Pons (tissue), 1 donor: ENCODE data around the gene UBL7.

Experiments
- DNase-seq: peaks from one replicate; pipeline ENCODE4 v3.0.0-alpha.2; 2016; ENCODE audit warnings: low spot score

The UBL7 gene

DNA sequence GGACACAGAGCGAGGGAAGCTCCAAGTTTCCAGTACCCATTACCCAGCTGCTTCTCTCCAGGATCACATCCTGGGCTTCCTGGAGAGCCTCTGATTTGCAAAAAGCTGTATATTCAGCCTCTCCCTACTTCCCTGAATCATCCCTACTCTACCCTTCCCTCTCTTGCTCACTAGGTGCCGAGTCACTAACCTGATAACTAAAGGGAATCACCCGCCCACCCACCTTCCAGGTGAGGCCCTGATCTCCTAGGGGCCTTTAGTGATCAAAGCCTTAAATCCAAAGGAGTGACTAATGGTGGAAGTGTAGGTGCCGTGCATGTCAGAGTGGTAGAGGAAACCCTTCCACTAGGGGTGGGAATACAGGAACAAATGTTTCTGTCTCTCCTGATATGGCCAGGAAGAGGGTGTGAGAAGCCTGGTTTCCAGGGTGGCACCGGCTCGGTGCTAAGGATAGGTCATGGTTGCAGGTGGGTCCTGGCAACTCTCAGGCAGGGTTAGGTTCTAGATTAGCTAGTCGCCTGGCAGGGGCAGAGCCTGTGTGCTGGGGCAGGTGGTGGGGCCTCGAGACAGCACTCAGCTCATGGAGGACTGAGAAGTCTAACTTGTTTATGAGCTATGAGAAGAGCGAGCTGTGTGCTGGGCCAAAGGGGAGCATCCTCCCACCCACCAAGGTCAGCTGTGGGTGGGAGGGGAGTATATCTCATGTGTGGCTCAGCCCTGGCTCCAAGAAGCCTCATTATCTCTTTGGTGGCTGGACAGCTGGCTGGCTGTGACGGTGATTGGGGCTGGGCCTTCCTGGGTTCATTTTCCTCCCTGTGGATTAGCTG, 37.3 kb downstream of the UBL7 start:
- DNase-seq, result no peak

GRCh38 chr15:74422652-74423430, 38.1 kb downstream of the UBL7 start:
- DNase-seq, result peak; percentile 84

DNA sequence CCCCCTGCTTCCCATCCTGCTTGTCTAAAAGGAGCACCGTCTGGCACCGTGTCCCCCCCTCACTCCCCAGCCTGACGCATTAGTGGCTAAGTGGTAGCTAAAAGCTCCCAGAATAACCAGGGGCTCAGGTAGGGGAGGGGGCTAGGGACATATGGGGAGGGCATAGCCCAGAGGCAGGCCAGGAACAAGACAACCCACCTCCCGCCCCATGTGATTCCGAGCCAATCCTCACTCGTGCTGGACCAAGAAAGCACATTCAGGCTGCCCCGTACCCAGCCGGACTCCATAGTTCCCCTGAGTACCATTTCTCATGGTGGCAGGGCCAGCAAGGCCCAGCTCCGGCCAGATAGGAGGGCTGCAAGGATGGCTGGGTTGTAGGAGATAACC, 38.7 kb downstream of the UBL7 start:
- no peak for DNase-seq

DNA sequence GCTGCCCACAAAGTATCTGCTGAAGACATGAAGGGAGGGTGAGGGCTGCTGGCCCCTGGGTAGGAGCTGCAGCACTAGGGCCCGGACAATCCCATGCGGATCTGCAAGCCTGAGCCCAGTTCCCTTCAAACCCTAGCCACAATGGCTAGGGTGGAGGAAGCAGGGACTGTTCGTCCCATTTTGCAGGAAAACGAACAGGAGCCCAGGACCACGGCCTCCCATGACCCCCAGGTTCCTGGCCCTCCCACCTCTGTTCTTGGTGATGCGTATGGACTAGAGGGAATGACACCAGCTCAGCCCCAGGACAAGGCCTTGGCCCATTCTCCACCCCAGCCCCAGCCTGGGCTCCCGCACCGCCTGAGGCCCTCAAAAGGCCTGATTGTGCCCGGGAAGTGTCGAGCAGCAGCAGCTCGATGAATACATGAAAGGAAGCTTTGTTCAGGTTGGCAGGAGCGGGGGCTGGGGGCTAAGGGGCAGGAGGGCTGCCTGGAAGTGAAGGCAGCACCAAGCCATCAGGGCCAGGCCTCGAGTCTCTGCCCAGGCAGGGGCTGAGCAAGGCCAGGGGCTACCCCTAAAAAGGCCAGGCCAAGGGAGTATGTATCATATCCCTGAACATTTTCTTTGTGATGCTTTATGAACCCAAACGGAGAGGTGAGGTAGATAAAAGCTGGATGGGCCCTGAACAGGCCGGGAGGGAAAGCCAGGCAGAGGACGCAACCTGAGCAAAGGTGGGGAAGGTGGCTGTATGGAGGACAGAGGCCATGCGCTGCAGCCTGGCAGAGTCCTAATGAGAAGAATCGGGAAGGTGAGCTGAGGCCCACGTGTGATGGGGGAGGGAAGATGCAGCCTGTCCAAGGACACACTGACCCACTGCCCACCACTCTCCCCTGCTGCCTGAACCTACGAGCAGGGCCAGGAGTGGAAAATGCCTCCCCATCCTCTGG, 39.4 kb downstream of the UBL7 start:
- peak; percentile 98 for DNase-seq

DNA sequence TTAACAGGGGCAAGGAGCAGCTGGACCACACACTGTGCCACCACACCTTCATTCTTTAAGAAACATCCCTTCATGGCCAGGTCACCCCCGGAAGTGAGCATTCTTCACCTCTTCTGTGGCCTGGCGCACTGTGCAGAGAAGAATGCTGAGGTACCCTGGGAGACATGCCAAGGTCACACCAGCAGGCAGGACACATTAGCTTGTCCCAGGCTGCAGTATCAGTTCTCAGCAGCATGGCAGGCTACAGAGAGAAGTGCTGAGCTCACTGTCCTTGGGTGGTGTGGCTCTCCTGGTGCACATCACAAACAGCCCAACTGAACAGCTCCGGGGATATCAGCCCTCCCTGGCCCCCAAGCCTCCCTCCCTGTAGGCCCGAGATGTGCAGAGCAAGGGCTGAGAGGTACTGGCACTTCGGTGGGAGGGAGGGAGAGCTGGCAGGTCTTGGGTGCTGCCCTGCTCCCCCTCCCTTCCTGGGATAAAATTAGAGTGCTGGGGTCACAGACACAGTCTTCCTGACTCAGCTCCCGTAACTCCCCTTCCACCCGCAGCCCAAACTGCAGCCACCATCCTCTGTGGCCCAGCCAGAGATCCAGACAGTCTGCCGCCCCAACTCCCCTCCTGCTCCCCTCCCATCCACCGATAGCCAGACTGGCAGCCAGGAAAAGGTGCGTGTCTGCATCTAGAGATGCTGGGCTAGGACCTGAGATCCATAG, 40.6 kb downstream of the UBL7 start:
- no peak for DNase-seq

- no peak for DNase-seq
Measured at GRCh38 chr15:74419432-74419831, 41.5 kb downstream of the UBL7 start.

DNA sequence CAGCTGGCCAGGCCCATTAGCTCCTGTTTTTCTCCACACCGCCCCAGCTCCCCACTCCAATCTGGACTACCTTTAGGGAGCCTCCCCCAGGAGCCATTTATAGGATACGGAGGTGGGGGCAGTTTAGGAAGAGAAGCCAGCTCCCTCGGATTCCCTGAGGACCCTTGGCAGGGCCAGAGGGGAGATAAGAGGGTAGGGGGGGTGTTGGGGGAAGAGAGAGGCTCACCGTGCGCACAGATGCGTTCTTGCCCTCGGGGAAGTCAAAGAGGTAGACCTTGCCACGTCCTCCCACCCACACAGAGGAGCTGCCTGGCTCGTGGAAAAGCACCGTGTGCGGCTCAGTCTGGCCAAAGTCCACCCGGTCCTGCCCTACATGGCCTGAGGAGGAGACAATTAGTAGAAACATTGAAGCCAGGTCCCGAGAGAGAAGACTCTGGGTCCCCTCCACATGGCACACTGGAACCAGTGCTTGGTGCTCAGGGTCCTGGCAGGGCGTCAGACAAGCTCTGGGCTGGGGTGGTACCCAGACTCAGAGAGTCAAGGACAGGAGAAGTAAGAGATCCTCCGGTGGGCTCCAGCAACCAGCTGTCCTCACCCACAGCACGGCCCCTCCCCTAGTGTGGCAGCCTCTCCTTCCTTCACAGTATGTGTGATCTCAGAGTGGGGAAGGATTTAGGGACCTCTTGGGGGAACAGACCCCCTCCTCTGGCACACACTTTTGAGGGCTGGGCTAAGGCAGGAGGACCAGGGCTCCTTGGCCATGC, 42.2 kb downstream of the UBL7 start:
- no peak for DNase-seq

- DNase-seq, result no peak
Measured at GRCh38 chr15:74417670-74418069, 43.3 kb downstream of the UBL7 start.

- no peak for DNase-seq
Measured at GRCh38 chr15:74417225-74417624, 43.7 kb downstream of the UBL7 start.

- no peak for DNase-seq
Measured at GRCh38 chr15:74415966-74416916, 44.7 kb downstream of the UBL7 start.

- no peak for DNase-seq
Measured at GRCh38 chr15:74414603-74415338, 46.2 kb downstream of the UBL7 start.

DNA sequence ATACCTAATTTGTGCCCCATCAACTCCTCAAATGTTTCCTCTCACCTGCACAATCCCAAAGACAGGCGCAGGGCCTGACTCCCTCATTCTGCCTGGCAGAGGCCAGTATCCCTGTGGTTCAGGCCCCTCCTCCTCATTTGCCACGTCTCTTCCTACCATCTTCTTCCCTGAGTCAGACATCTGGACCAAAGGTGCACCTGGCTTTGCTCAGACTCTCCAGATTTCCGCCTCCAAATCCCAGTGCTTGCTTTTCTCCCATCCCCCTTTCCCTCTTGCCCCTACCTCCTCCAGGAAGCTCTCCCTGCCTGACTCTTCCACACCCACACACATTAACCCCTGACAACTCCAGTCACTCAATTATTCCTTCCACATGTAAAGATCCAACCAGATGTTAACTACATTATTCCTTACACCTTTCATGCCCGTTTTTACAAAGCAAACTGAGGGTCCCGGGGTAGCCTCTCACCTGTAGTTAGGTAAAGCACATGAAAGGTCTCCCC, 46.8 kb downstream of the UBL7 start:
- DNase-seq, result no peak

GRCh38 chr15:74413350-74414080, 47.4 kb downstream of the UBL7 start:
- no peak for DNase-seq

DNA sequence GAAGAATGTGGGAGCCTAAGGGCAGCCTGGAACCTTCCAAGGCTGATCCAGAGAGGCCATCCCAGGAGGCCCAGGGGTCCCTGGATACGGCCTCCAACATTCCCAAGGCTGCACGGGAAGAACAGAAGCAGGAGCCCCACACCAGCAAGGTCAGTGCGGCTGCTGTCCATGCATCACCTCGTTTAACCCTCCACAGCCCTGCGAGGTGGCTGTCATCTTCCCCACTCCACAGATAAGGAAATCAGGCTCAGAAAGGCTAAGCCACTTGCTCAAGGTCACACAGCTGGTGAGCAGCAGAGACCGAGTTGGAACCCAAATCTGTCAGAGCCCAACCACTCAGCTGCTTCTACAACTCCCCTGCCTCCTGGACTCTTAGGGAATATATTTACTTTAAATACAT, 48.8 kb downstream of the UBL7 start:
- DNase-seq, result no peak

DNA sequence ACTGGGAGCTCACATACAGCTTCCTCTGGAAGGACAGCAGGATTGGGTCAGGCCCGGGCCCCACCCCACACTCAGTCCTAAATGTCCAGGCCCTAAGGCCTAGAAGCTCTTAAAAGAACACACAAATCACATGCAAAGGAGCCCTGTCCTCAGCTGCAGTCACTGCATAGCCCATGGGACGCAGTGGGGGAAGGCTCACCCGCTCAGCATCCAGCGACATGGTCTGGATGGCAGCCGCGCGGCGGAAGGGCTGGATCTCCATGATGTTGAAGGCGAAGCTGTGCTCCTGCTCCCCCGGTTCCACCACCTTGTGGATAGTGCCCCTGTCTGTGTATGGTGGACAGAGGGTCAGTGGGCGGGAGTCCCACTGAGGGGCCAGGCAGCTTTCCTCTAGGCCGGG, 49.3 kb downstream of the UBL7 start:
- no peak for DNase-seq

DNA sequence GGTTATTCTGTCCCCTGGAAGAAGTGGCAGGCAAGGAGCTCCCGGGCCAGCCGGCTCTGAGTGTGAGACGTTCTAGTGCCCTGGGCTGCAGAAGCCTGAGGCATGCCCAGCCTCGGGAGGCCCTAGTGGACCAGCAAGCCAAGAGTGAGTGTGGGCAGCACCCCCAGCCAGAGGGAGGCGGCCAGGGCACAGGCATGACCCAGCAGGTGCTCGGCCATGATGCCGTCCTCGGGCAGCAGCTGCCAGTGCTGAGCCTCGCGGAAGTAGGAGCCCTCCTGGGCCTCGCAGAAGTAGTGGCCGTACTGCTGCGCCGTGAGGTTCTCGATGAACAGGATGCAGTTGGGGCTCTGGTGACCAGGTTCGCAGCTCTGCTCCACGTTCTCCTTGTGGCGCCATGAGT, 50.5 kb downstream of the UBL7 start:
- no peak for DNase-seq

GRCh38 chr15:74409225-74409624, 51.7 kb downstream of the UBL7 start:
- DNase-seq, result no peak

DNA sequence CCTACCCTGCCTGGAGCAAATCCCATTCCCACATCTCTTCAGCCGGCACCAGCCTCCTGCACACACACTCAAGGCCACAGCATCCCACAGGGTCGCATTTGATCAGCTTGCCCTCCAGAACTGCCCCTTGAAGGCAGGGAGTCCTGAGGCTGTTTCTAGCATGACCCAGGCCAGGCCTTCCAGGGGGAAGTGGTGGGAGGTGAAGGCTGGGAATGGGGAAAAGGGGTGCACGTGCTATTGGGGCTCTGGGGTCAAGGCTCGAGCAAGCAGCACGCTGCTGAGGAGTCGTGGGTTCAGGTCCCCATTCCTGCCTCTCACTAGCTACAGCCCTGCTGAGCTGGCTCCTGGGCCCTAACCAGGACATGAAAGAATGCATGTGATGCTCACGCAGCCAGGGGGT, 52.1 kb downstream of the UBL7 start:
- no peak for DNase-seq
